Measurements from ENCODE around the gene HHAT.

- no peak for TF ChIP-seq CTCF (IDR thresholded peaks at IDR 0.05)
- no peak for TF ChIP-seq POLR2A (IDR thresholded peaks at IDR 0.05)
Measured at GRCh38 chr1:210698661-210699060, 370.0 kb downstream of the HHAT start.

Measured in esophagus squamous epithelium (tissue), 4 donors.